K562 (cell line): Measurements from ENCODE around the gene BAIAP3. TPM values are rescaled to one million over a fixed set of nuclear protein-coding genes. Genes with fewer than 3 reads are reported as not detected.

Experiments
- BRD9 ChIP-seq: fragments of 450-650 bp; IDR thresholded peaks from 2 replicates; pipeline ENCODE4 v1.6.1; 2018; ENCODE audit warnings: low read depth; ENCODE audit not compliant: partially characterized antibody
- CXXC5 ChIP-seq: fragments of 250-450 bp; sonication (Bioruptor Pico); IDR thresholded peaks from 2 replicates; pipeline ENCODE4 v1.8.0; 2022; ENCODE audit warnings: inconsistent platforms, mild to moderate bottlenecking, moderate library complexity
- DIDO1 ChIP-seq: fragments of 450-650 bp; IDR thresholded peaks from 2 replicates; pipeline ENCODE4 v1.6.1; 2016; ENCODE audit warnings: low read depth, missing biosample characterization, missing genetic modification characterization
- JUN ChIP-seq, 2 experiments: sonication (generic) in 1 of 2; formaldehyde crosslinking in 1 of 2; IDR thresholded peaks; 2 replicates each; pipeline versions ENCODE4 v1.6.1 to v1.8.0; 2012 to 2022; ENCODE audit warnings: borderline replicate concordance in 2 of 2, mild to moderate bottlenecking in 2 of 2, improper control_type of control experiment in 1 of 2, low read depth in 1 of 2, low read length in 1 of 2, missing genetic modification reagents in 1 of 2
- SREBF1 ChIP-seq: fragments of 150-350 bp; IDR thresholded peaks from 2 replicates; pipeline ENCODE4 v1.6.1; 2014; ENCODE audit warnings: antibody characterized with exemption, low read depth, low read length, borderline replicate concordance
- ZNF589 ChIP-seq: fragments of 200-800 bp; sonication (Bioruptor generic); IDR thresholded peaks from 2 replicates; pipeline ENCODE4 v1.6.1; 2016; ENCODE audit warnings: low read depth, missing genetic modification characterization, missing compliant biosample characterization
- polyA plus RNA-seq, 8 experiments: library from polyadenylated mRNA; depleted of rRNA in 4 of 8; stranded (reverse) in 5 of 8; unstranded in 3 of 8; fragments of >200 nt; fragmentation: Nextera tagmentation in 2 of 8; fragmentation: Illumina TruSeq in 1 of 8; extraction: Ambion mirVana in 2 of 8; extraction: Trizol in 1 of 8; gene quantifications; 2 replicates each; pipeline versions ENCODE4 v1.2.1 to v1.2.3, GENCODE V29; 2011 to 2014; ENCODE audit warnings: inconsistent platforms in 1 of 8, missing spikeins in 1 of 8
- total RNA-seq, 7 experiments: library from RNA; depleted of rRNA in 6 of 7; stranded (reverse); fragments of >200 nt in 6 of 7; fragmentation: Illumina TruSeq in 2 of 7; extraction: Trizol in 2 of 7; gene quantifications; 2 replicates each; pipeline versions ENCODE4 v1.2.1 to v1.2.3, GENCODE V29; 2011 to 2021; ENCODE audit warnings: low replicate concordance in 1 of 7
- TF ChIP-seq, protein P1 (sequence below): fragments of 450-650 bp; IDR thresholded peaks from 2 replicates; pipeline ENCODE4 v1.6.1; 2018; ENCODE audit not compliant: partially characterized antibody
- TF ChIP-seq, protein P2 (sequence below): fragments of 250-450 bp; sonication (Bioruptor Pico); IDR thresholded peaks from 2 replicates; pipeline ENCODE4 v1.4.0; 2020; ENCODE audit warnings: mild to moderate bottlenecking
- TF ChIP-seq, protein P3 (sequence below): fragments of 200-800 bp; sonication (Bioruptor generic); IDR thresholded peaks from 2 replicates; pipeline ENCODE4 v1.6.1; 2017; ENCODE audit warnings: missing genetic modification characterization, missing compliant biosample characterization
- TF ChIP-seq, protein P4 (sequence below): fragments of 250-450 bp; sonication (Bioruptor Pico); IDR thresholded peaks from 2 replicates; pipeline ENCODE4 v1.9.0; 2021; ENCODE audit warnings: mild to moderate bottlenecking
- TF ChIP-seq, protein P5 (sequence below), 2 experiments: IDR thresholded peaks; 2 replicates each; pipeline ENCODE4 v1.6.1; 2012; ENCODE audit warnings: improper control_type of control experiment in 2 of 2, low read depth in 2 of 2, low read length in 2 of 2, borderline replicate concordance in 1 of 2
- TF ChIP-seq, protein P6 (sequence below): fragments of 250-450 bp; sonication (Bioruptor Pico); IDR thresholded peaks from 2 replicates; pipeline ENCODE4 v1.8.0; 2021; ENCODE audit warnings: borderline replicate concordance, mild to moderate bottlenecking, moderate library complexity; ENCODE audit not compliant: poor library complexity, severe bottlenecking

BAIAP3 gene
- total and polyA plus RNA-seq, 9 of the 15 experiments (the other 6 are each of a cell fraction or from before 2014, with no cell fraction given): 0.03 to 4.5 (median 0.57) TPM; not detected in 1

DNA sequence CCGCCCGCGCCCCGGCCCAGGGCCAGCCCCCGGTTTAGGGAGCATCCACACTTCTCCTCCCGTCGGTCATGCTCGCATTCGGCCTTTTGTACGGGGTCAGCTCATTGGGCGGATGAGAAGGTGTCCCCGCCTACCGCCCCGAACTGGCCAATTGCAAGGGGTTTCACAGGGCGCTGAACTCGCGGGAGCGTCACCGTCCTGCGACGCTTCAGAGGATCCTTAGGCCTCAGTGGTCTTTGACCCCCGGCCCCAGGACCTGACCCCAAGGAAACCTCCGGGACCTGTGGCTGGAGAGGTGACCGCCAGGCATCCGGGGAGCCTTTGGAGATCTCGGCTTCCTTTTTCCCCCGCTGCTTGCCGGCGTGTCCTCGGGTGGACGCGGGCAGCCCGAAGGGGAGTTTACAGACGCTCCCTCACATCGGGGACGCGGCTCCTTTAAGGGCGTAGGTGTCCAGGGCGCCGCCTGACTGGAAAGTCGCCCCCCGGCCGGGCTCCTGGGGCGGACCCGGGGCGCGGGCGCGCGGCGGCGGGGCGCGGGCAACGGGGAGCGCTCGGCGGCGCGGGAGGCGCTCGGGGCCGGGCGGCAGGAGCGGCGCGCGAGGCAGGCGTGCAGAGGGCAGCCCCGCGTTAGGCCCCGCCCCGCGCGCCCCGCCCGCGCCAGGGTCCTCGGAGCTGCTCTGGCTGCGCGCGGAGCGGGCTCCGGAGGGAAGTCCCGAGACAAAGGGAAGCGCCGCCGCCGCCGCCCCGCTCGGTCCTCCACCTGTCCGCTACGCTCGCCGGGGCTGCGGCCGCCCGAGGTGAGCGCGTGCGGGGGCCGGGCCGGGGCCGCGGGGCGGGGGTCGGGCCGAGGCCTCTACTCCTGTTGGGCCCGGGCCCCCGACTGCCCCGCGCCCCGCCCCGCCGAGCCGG is 24.2 kb upstream of the BAIAP3 start, which contains the start of gene UBE2I (continued):
- TF ChIP-seq, protein P1, sequence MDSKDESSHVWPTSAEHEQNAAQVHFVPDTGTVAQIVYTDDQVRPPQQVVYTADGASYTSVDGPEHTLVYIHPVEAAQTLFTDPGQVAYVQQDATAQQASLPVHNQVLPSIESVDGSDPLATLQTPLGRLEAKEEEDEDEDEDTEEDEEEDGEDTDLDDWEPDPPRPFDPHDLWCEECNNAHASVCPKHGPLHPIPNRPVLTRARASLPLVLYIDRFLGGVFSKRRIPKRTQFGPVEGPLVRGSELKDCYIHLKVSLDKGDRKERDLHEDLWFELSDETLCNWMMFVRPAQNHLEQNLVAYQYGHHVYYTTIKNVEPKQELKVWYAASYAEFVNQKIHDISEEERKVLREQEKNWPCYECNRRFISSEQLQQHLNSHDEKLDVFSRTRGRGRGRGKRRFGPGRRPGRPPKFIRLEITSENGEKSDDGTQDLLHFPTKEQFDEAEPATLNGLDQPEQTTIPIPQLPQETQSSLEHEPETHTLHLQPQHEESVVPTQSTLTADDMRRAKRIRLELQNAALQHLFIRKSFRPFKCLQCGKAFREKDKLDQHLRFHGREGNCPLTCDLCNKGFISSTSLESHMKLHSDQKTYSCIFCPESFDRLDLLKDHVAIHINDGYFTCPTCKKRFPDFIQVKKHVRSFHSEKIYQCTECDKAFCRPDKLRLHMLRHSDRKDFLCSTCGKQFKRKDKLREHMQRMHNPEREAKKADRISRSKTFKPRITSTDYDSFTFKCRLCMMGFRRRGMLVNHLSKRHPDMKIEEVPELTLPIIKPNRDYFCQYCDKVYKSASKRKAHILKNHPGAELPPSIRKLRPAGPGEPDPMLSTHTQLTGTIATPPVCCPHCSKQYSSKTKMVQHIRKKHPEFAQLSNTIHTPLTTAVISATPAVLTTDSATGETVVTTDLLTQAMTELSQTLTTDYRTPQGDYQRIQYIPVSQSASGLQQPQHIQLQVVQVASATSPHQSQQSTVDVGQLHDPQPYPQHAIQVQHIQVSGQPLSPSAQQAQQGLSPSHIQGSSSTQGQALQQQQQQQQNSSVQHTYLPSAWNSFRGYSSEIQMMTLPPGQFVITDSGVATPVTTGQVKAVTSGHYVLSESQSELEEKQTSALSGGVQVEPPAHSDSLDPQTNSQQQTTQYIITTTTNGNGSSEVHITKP: peak; percentile 98
- TF ChIP-seq BRD9 (peak; percentile 99), SREBF1 (no peak), JUN (IDR thresholded peaks at IDR 0.05; ENCODE audit: borderline replicate concordance, low read depth, low read length) (peak; percentile 7; the same call in 1 of the 2 replicates), JUN (CRISPR knock-in tag; IDR thresholded peaks at IDR 0.05; ENCODE audit: borderline replicate concordance) (no peak), DIDO1 (tag) (peak; percentile 96), ZNF589 (CRISPR knock-in tag) (peak; percentile 68; the same call in 1 of the 2 replicates), CXXC5 (CRISPR knock-in tag) (peak; percentile 96)
- TF ChIP-seq, protein P2, sequence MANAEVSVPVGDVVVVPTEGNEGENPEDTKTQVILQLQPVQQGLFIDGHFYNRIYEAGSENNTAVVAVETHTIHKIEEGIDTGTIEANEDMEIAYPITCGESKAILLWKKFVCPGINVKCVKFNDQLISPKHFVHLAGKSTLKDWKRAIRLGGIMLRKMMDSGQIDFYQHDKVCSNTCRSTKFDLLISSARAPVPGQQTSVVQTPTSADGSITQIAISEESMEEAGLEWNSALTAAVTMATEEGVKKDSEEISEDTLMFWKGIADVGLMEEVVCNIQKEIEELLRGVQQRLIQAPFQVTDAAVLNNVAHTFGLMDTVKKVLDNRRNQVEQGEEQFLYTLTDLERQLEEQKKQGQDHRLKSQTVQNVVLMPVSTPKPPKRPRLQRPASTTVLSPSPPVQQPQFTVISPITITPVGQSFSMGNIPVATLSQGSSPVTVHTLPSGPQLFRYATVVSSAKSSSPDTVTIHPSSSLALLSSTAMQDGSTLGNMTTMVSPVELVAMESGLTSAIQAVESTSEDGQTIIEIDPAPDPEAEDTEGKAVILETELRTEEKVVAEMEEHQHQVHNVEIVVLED: peak; percentile 66
- TF ChIP-seq, protein P3, sequence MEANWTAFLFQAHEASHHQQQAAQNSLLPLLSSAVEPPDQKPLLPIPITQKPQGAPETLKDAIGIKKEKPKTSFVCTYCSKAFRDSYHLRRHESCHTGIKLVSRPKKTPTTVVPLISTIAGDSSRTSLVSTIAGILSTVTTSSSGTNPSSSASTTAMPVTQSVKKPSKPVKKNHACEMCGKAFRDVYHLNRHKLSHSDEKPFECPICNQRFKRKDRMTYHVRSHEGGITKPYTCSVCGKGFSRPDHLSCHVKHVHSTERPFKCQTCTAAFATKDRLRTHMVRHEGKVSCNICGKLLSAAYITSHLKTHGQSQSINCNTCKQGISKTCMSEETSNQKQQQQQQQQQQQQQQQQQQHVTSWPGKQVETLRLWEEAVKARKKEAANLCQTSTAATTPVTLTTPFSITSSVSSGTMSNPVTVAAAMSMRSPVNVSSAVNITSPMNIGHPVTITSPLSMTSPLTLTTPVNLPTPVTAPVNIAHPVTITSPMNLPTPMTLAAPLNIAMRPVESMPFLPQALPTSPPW (CRISPR knock-in tag): peak; percentile 96
- TF ChIP-seq, protein P4, sequence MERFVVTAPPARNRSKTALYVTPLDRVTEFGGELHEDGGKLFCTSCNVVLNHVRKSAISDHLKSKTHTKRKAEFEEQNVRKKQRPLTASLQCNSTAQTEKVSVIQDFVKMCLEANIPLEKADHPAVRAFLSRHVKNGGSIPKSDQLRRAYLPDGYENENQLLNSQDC (CRISPR knock-in tag): 0 out of 2 replicates have a peak, but pooled peaks have one; percentile 35
- TF ChIP-seq, protein P5, sequence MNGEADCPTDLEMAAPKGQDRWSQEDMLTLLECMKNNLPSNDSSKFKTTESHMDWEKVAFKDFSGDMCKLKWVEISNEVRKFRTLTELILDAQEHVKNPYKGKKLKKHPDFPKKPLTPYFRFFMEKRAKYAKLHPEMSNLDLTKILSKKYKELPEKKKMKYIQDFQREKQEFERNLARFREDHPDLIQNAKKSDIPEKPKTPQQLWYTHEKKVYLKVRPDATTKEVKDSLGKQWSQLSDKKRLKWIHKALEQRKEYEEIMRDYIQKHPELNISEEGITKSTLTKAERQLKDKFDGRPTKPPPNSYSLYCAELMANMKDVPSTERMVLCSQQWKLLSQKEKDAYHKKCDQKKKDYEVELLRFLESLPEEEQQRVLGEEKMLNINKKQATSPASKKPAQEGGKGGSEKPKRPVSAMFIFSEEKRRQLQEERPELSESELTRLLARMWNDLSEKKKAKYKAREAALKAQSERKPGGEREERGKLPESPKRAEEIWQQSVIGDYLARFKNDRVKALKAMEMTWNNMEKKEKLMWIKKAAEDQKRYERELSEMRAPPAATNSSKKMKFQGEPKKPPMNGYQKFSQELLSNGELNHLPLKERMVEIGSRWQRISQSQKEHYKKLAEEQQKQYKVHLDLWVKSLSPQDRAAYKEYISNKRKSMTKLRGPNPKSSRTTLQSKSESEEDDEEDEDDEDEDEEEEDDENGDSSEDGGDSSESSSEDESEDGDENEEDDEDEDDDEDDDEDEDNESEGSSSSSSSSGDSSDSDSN (IDR thresholded peaks at IDR 0.05; ENCODE audit: borderline replicate concordance in 1 of 2, low read depth in 2 of 2, low read length in 2 of 2): no peak; a peak in 1 of 4 replicates
- TF ChIP-seq, protein P6, sequence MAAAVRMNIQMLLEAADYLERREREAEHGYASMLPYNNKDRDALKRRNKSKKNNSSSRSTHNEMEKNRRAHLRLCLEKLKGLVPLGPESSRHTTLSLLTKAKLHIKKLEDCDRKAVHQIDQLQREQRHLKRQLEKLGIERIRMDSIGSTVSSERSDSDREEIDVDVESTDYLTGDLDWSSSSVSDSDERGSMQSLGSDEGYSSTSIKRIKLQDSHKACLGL (CRISPR knock-in tag): no peak
